NT2/D1 (cell line): ENCODE data around the gene IFT80.

Experiments
- SUZ12 ChIP-seq: IDR thresholded peaks from 2 replicates; pipeline ENCODE4 v1.6.1; 2011; ENCODE audit not compliant: insufficient read length, insufficient read depth; ENCODE audit errors: extremely low read depth
- YY1 ChIP-seq: IDR thresholded peaks from 2 replicates; pipeline ENCODE4 v1.6.1; 2011; ENCODE audit not compliant: insufficient read length, insufficient read depth
- ZNF274 ChIP-seq: IDR thresholded peaks from 2 replicates; pipeline ENCODE4 v1.6.1; 2011; ENCODE audit warnings: mild to moderate bottlenecking, low read depth, low read length

DNA sequence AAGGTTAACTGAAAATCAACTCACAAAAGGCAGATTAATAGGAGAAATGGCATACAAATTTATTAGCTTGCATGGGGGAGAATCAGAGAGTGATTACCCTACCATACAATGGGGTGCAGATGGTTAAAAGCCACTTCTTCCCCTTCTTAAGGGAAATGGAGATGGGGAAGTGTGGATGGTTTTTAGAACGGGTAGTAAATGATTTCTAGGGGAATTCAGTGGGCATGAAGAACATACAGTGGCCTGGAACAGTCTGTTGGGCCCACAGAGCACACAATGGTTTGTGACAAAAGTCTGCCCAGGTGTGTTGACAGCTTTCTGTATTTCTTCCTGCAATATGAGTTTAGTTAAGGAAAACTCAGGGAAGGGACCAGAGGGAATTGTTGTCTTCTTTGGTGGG is 112.8 kb downstream of the IFT80 start:
- TF ChIP-seq ZNF274 (no peak), SUZ12 (no peak), YY1 (no peak)
